H1 (cell line): Measurements from ENCODE around the gene MSH2. TPM values are rescaled to one million over a fixed set of nuclear protein-coding genes. Genes with fewer than 3 reads are reported as not detected.

Experiments
- CTCF ChIA-PET: fragments of 300-600 bp; sonication (Branson Sonifier 250); formaldehyde crosslinking; loops from one replicate; lab custom pipeline; 2021; ENCODE audit not compliant: partially characterized antibody; lab: Charles Lee
- POLR2A ChIA-PET: fragments of 300-600 bp; sonication (Branson Sonifier 250); formaldehyde crosslinking; loops from one replicate; lab custom pipeline; 2021; ENCODE audit warnings: inconsistent platforms; ENCODE audit not compliant: partially characterized antibody; lab: Charles Lee
- DNase-seq, 2 experiments: peaks; one replicate each; pipeline versions ENCODE4 v3.0.0 to v3.0.0-alpha.2; 2010 to 2022; ENCODE audit warnings: low spot score in 2 of 2, low read depth in 1 of 2, mixed read lengths in 1 of 2
- FAIRE-seq: peaks from 2 replicates; lab custom pipeline; 2011; peaks lifted over from hg19 to GRCh38; lab: Jason Lieb, UNC
- H2AFZ ChIP-seq: 2 replicates; pipeline ENCODE4 v1.8.1; 2012; ENCODE audit warnings: low read length, inconsistent platforms
- H2AK5ac ChIP-seq: 2 replicates; pipeline ENCODE4 v1.6.1; 2013; ENCODE audit warnings: low read depth, low read length
- H2BK120ac ChIP-seq: replicated peaks from 2 replicates; pipeline ENCODE3; 2013; ENCODE audit warnings: low read depth, low read length, inconsistent platforms
- H2BK12ac ChIP-seq: 2 replicates; pipeline ENCODE4 v1.6.1; 2013; ENCODE audit warnings: low read depth, low read length
- H2BK15ac ChIP-seq: 2 replicates; pipeline ENCODE4 v1.6.1; 2013; ENCODE audit warnings: low read length
- H2BK20ac ChIP-seq: 2 replicates; pipeline ENCODE4 v1.6.1; 2013; ENCODE audit warnings: low read length
- H2BK5ac ChIP-seq: 2 replicates; pipeline ENCODE4 v1.6.1; 2013; ENCODE audit warnings: low read depth, low read length
- H3K14ac ChIP-seq: 2 replicates; pipeline ENCODE4 v1.6.1; 2013; ENCODE audit warnings: inconsistent platforms; ENCODE audit not compliant: insufficient read length
- H3K18ac ChIP-seq: 2 replicates; pipeline ENCODE4 v1.6.1; 2013; ENCODE audit warnings: low read length; ENCODE audit errors: extremely low read depth
- H3K23ac ChIP-seq: 2 replicates; pipeline ENCODE4 v1.6.1; 2013; ENCODE audit warnings: inconsistent platforms; ENCODE audit not compliant: insufficient read length
- H3K23me2 ChIP-seq: 2 replicates; pipeline ENCODE4 v1.6.1; 2013; ENCODE audit warnings: low read depth, low read length
- H3K27ac ChIP-seq: 2 replicates; pipeline ENCODE4 v1.6.1; 2011; ENCODE audit warnings: low read depth, low read length, inconsistent platforms
- H3K27me3 ChIP-seq, 4 experiments: replicated peaks in 1 of 4; 1 replicate in 1 of 4; 2 replicates in 3 of 4; pipeline versions ENCODE4 v1.6.1 to v1.8.1; 2011 to 2013; ENCODE audit warnings: low read length in 3 of 4, mild to moderate bottlenecking in 3 of 4, inconsistent platforms in 2 of 4, mixed read lengths in 2 of 4, moderate library complexity in 1 of 4; ENCODE audit not compliant: control insufficient read depth in 3 of 4, insufficient read depth in 3 of 4; ENCODE audit errors: extremely low read depth in 1 of 4
- H3K36me3 ChIP-seq, 4 experiments: 2 replicates each; pipeline versions ENCODE4 v1.6.1 to v1.8.1; 2011 to 2013; ENCODE audit warnings: mild to moderate bottlenecking in 4 of 4, low read length in 3 of 4, moderate library complexity in 2 of 4, control low read depth in 1 of 4, inconsistent platforms in 1 of 4; ENCODE audit not compliant: insufficient read depth in 4 of 4, control insufficient read depth in 2 of 4
- H3K4ac ChIP-seq: replicated peaks from 2 replicates; pipeline ENCODE3; 2013; ENCODE audit warnings: low read length, low read depth, mixed read lengths, inconsistent platforms; ENCODE audit not compliant: insufficient read length
- H3K4me1 ChIP-seq, 4 experiments: replicated peaks in 1 of 4; 1 replicate in 1 of 4; 2 replicates in 3 of 4; pipeline versions ENCODE4 v1.6.1 to v1.8.1; 2011 to 2013; ENCODE audit warnings: low read length in 3 of 4, inconsistent platforms in 2 of 4, mixed read lengths in 1 of 4; ENCODE audit not compliant: insufficient read depth in 4 of 4, control insufficient read depth in 3 of 4
- H3K4me2 ChIP-seq, 2 experiments: 2 replicates each; pipeline versions ENCODE4 v1.6.1 to v1.8.1; 2011 to 2013; ENCODE audit warnings: low read depth in 2 of 2, low read length in 2 of 2, control low read depth in 1 of 2, inconsistent platforms in 1 of 2, mild to moderate bottlenecking in 1 of 2; ENCODE audit not compliant: insufficient read depth in 1 of 2
- H3K4me3 ChIP-seq, 4 experiments: fragments of 200-600, 300-600 bp in 1 of 4; sonication (generic), shearing (Covaris generic), sonication (Bioruptor Twin) in 1 of 4; 2 replicates each; pipeline versions ENCODE4 v1.5.1 to v1.8.1; 2011 to 2016; ENCODE audit warnings: low read length in 4 of 4, low read depth in 3 of 4, control low read depth in 2 of 4, inconsistent platforms in 2 of 4, mild to moderate bottlenecking in 2 of 4, mixed read lengths in 1 of 4, moderate library complexity in 1 of 4; ENCODE audit not compliant: insufficient read depth in 2 of 4; ENCODE audit errors: extremely low read depth in 1 of 4
- H3K56ac ChIP-seq: replicated peaks from 2 replicates; pipeline ENCODE3; 2013; ENCODE audit warnings: low read depth, mild to moderate bottlenecking, mixed read lengths, low read length, inconsistent platforms; ENCODE audit not compliant: insufficient read length
- H3K79me1 ChIP-seq: 2 replicates; pipeline ENCODE4 v1.6.1; 2013; ENCODE audit warnings: low read depth, low read length, control low read depth
- H3K79me2 ChIP-seq, 2 experiments: 2 replicates each; pipeline versions ENCODE4 v1.6.1 to v1.8.1; 2012 to 2013; ENCODE audit warnings: low read length in 2 of 2, mild to moderate bottlenecking in 2 of 2, inconsistent platforms in 1 of 2; ENCODE audit not compliant: insufficient read depth in 2 of 2, control insufficient read depth in 1 of 2
- H3K9ac ChIP-seq, 4 experiments: replicated peaks in 1 of 4; 1 replicate in 1 of 4; 2 replicates in 3 of 4; pipeline versions ENCODE4 v1.6.1 to v1.8.1; 2011 to 2013; ENCODE audit warnings: low read depth in 3 of 4, low read length in 3 of 4, control low read depth in 2 of 4, mild to moderate bottlenecking in 2 of 4, moderate library complexity in 2 of 4, inconsistent platforms in 1 of 4; ENCODE audit errors: extremely low read depth in 1 of 4
- H3K9me3 ChIP-seq, 2 experiments: 2 replicates each; pipeline versions ENCODE4 v1.6.1 to v1.8.1; 2012 to 2013; ENCODE audit warnings: mild to moderate bottlenecking in 2 of 2, moderate library complexity in 2 of 2, control low read depth in 1 of 2, inconsistent platforms in 1 of 2, low read depth in 1 of 2, low read length in 1 of 2, mixed read lengths in 1 of 2; ENCODE audit not compliant: insufficient read depth in 2 of 2
- H4K20me1 ChIP-seq, 2 experiments: replicated peaks in 1 of 2; 2 replicates each; pipeline versions ENCODE3 to v1.8.1; 2011 to 2013; ENCODE audit warnings: inconsistent platforms in 2 of 2, low read length in 2 of 2, mild to moderate bottlenecking in 1 of 2; ENCODE audit not compliant: insufficient read depth in 2 of 2, control insufficient read depth in 1 of 2
- H4K5ac ChIP-seq: 2 replicates; pipeline ENCODE4 v1.6.1; 2013; ENCODE audit warnings: low read length, low read depth, mixed read lengths, inconsistent platforms; ENCODE audit not compliant: insufficient read length
- H4K8ac ChIP-seq: 2 replicates; pipeline ENCODE4 v1.8.0; 2013; ENCODE audit warnings: mild to moderate bottlenecking, moderate library complexity, low read length, inconsistent platforms; ENCODE audit not compliant: insufficient read depth; ENCODE audit errors: extremely low read depth
- H4K91ac ChIP-seq: replicated peaks from 2 replicates; pipeline ENCODE3; 2013; ENCODE audit warnings: low read length, mixed read lengths, inconsistent platforms; ENCODE audit not compliant: insufficient read length
- CTBP2 ChIP-seq: IDR thresholded peaks from 2 replicates; pipeline ENCODE4 v1.7.0; 2011; ENCODE audit warnings: borderline replicate concordance, mild to moderate bottlenecking, moderate library complexity, mixed read lengths, low read length; ENCODE audit not compliant: insufficient read depth, insufficient read length
- KDM4A ChIP-seq: IDR thresholded peaks from one replicate; pipeline ENCODE4 v1.7.1; 2012; ENCODE audit warnings: low read depth, mild to moderate bottlenecking, moderate library complexity, low read length, inconsistent platforms; ENCODE audit not compliant: severe bottlenecking
- MAFK ChIP-seq: IDR thresholded peaks from 2 replicates; pipeline ENCODE4 v1.6.1; 2012; ENCODE audit warnings: low read depth, mild to moderate bottlenecking, improper control_type of control experiment, low read length
- SIRT6 ChIP-seq: IDR thresholded peaks from one replicate; pipeline ENCODE4 v1.7.1; 2012; ENCODE audit warnings: low read length, inconsistent platforms
- SRF ChIP-seq: IDR thresholded peaks from 2 replicates; pipeline ENCODE4 v1.6.1; 2011; ENCODE audit warnings: mild to moderate bottlenecking, low read depth, low read length, moderate library complexity
- WGBS, 2 experiments: shearing (Covaris generic) in 1 of 2; methylation state at CpG; one replicate each; pipeline versions ENCODE4 v1.1.6 to v1.1.7; 2013 to 2015; ENCODE audit warnings: low lambda C conversion rate in 2 of 2, mixed read lengths in 2 of 2, inconsistent platforms in 1 of 2, low coverage in 1 of 2, missing lambda C conversion rate in 1 of 2; ENCODE audit not compliant: insufficient replicate concordance in 2 of 2, insufficient coverage in 1 of 2, insufficient read length in 1 of 2; ENCODE audit errors: extremely low coverage in 1 of 2, missing lambda C conversion rate in 1 of 2; 5-methylcytosine and 5-hydroxymethylcytosine counted together
- polyA plus RNA-seq, 7 experiments: library from polyadenylated mRNA; depleted of rRNA in 3 of 7; stranded (reverse) in 5 of 7; unstranded in 2 of 7; fragments of >200 nt in 5 of 7; fragments of 200-250 nt in 2 of 7; gene quantifications; 1 replicate in 5 of 7; 2 replicates in 1 of 7; 4 replicates in 1 of 7; pipeline versions ENCODE4 v1.2.1 to v1.2.3, GENCODE V29; 2011 to 2013; ENCODE audit warnings: missing spikeins in 2 of 7, mixed read lengths in 2 of 7
- total RNA-seq: library from RNA; stranded (reverse); fragmentation: NEBNext Ultra II Directional; extraction: Animal tissue kit (Norgen Biotek cat#: 25700); gene quantifications from 2 replicates; pipeline ENCODE4 v1.2.1, GENCODE V29; 2021
- TF ChIP-seq, protein P1 (sequence below), 3 experiments: IDR thresholded peaks; 1 replicate in 2 of 3; 2 replicates in 1 of 3; pipeline versions ENCODE4 v1.5.1 to v1.6.1; 2011; ENCODE audit warnings: low read length in 3 of 3, mild to moderate bottlenecking in 3 of 3, inconsistent platforms in 2 of 3, low read depth in 1 of 3, moderate library complexity in 1 of 3; ENCODE audit not compliant: insufficient read depth in 1 of 3; ENCODE audit errors: control extremely low read depth in 1 of 3

Gene MSH2
- total and polyA plus RNA-seq, 2 of the 8 experiments (the other 6 are each of a cell fraction or from before 2014, with no cell fraction given) = 64.1 to 228 TPM

DNA sequence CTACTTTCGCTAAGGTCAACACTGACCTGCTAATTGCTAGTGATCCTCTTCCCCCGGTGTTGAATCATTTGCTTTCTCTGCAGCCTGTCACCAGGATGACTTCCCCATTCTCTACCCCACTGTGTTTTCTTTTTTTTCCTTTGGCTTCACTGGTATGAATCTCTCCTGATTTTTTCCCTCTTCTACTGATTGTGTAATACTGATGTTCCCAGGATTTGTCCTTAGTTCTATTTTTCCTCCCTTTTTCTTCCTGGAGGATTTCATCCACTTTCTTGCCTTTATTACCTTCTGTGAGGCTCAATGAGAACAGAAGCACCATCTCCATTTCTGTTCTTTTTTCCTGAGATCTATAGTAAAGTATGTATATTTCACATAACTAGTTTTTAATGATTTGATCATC lies 14.1 kb upstream of the MSH2 start:
- CTCF ChIA-PET = interaction anchor here (0.7 to 3.6 kb wide), 22 partner anchors 10 to 515 kb away, joined by 3 to 67 read pairs (median 4); no protein-coding TSS in a partner anchor
- H3K27ac ChIP-seq = no peak overlapping the region
- no peak overlapping the region for H3K56ac ChIP-seq
- H4K20me1 ChIP-seq = peaks cover 0 to 4% of the 10 kb centered on the region in 2 experiments
- no peak overlapping the region for H3K4me3 ChIP-seq
- TF ChIP-seq CTBP2 (no peak), KDM4A (no peak), MAFK (no peak), SIRT6 (no peak), SRF (no peak)
- TF ChIP-seq, protein P1, sequence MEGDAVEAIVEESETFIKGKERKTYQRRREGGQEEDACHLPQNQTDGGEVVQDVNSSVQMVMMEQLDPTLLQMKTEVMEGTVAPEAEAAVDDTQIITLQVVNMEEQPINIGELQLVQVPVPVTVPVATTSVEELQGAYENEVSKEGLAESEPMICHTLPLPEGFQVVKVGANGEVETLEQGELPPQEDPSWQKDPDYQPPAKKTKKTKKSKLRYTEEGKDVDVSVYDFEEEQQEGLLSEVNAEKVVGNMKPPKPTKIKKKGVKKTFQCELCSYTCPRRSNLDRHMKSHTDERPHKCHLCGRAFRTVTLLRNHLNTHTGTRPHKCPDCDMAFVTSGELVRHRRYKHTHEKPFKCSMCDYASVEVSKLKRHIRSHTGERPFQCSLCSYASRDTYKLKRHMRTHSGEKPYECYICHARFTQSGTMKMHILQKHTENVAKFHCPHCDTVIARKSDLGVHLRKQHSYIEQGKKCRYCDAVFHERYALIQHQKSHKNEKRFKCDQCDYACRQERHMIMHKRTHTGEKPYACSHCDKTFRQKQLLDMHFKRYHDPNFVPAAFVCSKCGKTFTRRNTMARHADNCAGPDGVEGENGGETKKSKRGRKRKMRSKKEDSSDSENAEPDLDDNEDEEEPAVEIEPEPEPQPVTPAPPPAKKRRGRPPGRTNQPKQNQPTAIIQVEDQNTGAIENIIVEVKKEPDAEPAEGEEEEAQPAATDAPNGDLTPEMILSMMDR (IDR thresholded peaks at IDR 0.05; ENCODE audit: control extremely low read depth in 1 of 3, insufficient read depth in 1 of 3, low read depth in 1 of 3, low read length in 3 of 3) = no peak
- TF ChIP-seq, all 59 proteins: peak for 0
- Histone ChIP-seq H4K5ac (no peak overlapping the region), H3K4me2 (no peak overlapping the region), H3K79me2 (no peaks in the 10 kb centered on the region), H3K4me1 (no peaks in the 10 kb centered on the region), H3K9ac (no peak overlapping the region), H2BK20ac (no peak overlapping the region; the same call in 1 of the 2 replicates), H3K18ac (no peak overlapping the region), H2BK12ac (no peak overlapping the region), H4K8ac (no peak overlapping the region), H3K36me3 (peaks cover 0 to 18% (median 9%) of the 10 kb centered on the region in 4 experiments; a peak in 4 of 8 replicates), H2BK5ac (no peak overlapping the region), H2AK5ac (no peak overlapping the region), H3K4ac (no peak overlapping the region), H3K23me2 (no peaks in the 10 kb centered on the region), H4K91ac (no peak overlapping the region), H3K9me3 (no peaks in the 10 kb centered on the region), H2AFZ (no peak overlapping the region), H3K23ac (no peak overlapping the region), H3K14ac (no peak overlapping the region), H2BK120ac (no peak overlapping the region), H3K79me1 (no peaks in the 10 kb centered on the region), H2BK15ac (no peak overlapping the region), H3K27me3 (no peaks in the 10 kb centered on the region)
- DNase-seq (no peak), FAIRE-seq (no peak)
- 89% methylated on average over 2 of the region's 2 CpGs; no CpG with 5 or more reads in 1 of the 2 experiments for WGBS, 2 experiments
- POLR2A ChIA-PET = interaction anchor here (0.9 to 3.1 kb wide), 8 partner anchors 12 to 272 kb away, joined by 3 to 21 read pairs (median 6); partner anchors contain the start of gene MSH2
